Activated T-helper 2 cell treated with anti-CD3 and anti-CD28 coated beads, Interferon-gamma antibody, Interleukin-2, Interleukin-4, amounts not matched to agents 10 μg/mL and 5 μg/mL and 100 μg/mL, durations not matched to agents 14 hours and 24 hours and 36 hours (primary cell): ENCODE measurements around the gene TBC1D30. TPM values are rescaled to one million over a fixed set of nuclear protein-coding genes. Genes with fewer than 3 reads are reported as not detected.
"Not testable (repeated sequence)": the region's sequence is repeated elsewhere in the genome, so short reads cannot be mapped to it uniquely, and the experiment has no call there.

ENCODE experiments used
- DNase-seq: peaks from one replicate; pipeline ENCODE4 v3.0.0; 2021; ENCODE audit warnings: low spot score
- H3K27ac Mint-ChIP-seq: one replicate; pipeline ENCODE4 v1.8.0; 2021; ENCODE audit warnings: mixed read lengths
- H3K27me3 Mint-ChIP-seq: one replicate; pipeline ENCODE4 v1.8.0; 2021; ENCODE audit warnings: low read depth, mixed read lengths
- H3K36me3 Mint-ChIP-seq: one replicate; pipeline ENCODE4 v1.8.0; 2021; ENCODE audit warnings: low read depth, mixed read lengths
- H3K4me1 Mint-ChIP-seq: one replicate; pipeline ENCODE4 v1.8.0; 2021; ENCODE audit warnings: low read depth, mixed read lengths
- H3K4me3 Mint-ChIP-seq: one replicate; pipeline ENCODE4 v1.8.0; 2021; ENCODE audit warnings: low read depth, mild to moderate bottlenecking, moderate library complexity, mixed read lengths
- H3K9me3 Mint-ChIP-seq: one replicate; pipeline ENCODE4 v1.8.0; 2021; ENCODE audit warnings: mixed read lengths
- intact Hi-C: fragments of 100-400 bp; cut with micrococcal nuclease; formaldehyde crosslinking; loops from one replicate; pipeline ENCODE4 v1.15.1; 2023
- total RNA-seq: library from RNA; stranded (reverse); gene quantifications from 2 replicates; pipeline ENCODE4 v1.2.3, GENCODE V29; 2022

The TBC1D30 gene
- total RNA-seq: 0.84 and 0.90 TPM in 2 replicates

- peaks cover 57% of the 10 kb centered on the region for H3K27me3 Mint-ChIP-seq
- no peak within 1 kb of the TSS for H3K27ac Mint-ChIP-seq
- intact Hi-C loops: loop anchor here (5.0 to 10.0 kb wide), 2 partner anchors 42 to 1000 kb away; partner anchors contain the start of gene HMGA2
- H3K4me1 Mint-ChIP-seq: peaks cover 8% of the 10 kb centered on the region
- H3K36me3 Mint-ChIP-seq: no peaks in the 10 kb centered on the region
- peak within 1 kb of the TSS; percentile 55 for H3K4me3 Mint-ChIP-seq
- no peaks in the 10 kb centered on the region for H3K9me3 Mint-ChIP-seq
- DNase-seq: no peak
Measured at GRCh38 chr12:64824500-64825142, at the start of gene TBC1D30. Gene TBC1D30, plus strand, starts transcription at chr12:64824647. Its CDS starts 233 bp downstream, at chr12:64824880.

GRCh38 chr12:64775147-64775736, 49.2 kb upstream of the TBC1D30 start:
- H3K36me3 Mint-ChIP-seq, DNase-seq, H3K4me1 Mint-ChIP-seq, intact Hi-C loops, H3K27ac Mint-ChIP-seq, H3K4me3 Mint-ChIP-seq: not testable (repeated sequence)
- Mint-ChIP-seq H3K27me3 (peaks cover 57% of the 10 kb centered on the region), H3K9me3 (peaks cover 31% of the 10 kb centered on the region)

DNA sequence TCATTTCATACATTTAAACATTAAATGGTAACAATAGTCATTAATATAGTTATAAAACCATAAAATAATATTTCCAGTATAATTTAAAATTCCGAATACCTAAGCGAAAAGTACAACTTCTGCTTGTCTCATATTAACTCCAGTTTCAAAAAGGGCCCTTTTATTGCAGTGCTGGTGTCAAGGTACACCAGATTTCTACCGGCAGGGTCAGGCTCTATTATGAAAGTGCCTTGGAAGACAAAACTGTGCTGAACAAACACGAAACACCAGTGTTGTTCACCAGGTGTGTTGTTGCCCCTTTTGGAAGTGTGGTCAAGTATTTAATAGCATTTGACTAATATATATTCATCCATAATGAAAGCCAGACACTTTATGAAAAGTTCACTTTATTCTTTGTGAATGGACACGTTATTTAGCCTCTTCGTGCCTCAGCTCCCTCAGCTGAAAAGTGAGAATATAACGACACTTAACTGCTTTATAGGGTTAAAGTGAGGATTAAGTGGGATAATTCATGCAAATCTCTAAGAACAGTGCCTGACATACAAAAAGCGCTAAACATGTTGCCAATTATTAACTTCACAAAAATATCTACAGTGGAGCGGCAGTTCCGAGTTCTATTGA, 45.0 kb upstream of the TBC1D30 start:
- DNase-seq: no peak
- intact Hi-C loops: no loop called here
- Mint-ChIP-seq H3K9me3 (peaks cover 19% of the 10 kb centered on the region), H3K36me3 (peaks cover 4% of the 10 kb centered on the region), H3K27me3 (peaks cover 79% of the 10 kb centered on the region), H3K4me1 (peaks cover 13% of the 10 kb centered on the region), H3K4me3 (peak overlapping the region; percentile 58), H3K27ac (no peak overlapping the region)

DNA sequence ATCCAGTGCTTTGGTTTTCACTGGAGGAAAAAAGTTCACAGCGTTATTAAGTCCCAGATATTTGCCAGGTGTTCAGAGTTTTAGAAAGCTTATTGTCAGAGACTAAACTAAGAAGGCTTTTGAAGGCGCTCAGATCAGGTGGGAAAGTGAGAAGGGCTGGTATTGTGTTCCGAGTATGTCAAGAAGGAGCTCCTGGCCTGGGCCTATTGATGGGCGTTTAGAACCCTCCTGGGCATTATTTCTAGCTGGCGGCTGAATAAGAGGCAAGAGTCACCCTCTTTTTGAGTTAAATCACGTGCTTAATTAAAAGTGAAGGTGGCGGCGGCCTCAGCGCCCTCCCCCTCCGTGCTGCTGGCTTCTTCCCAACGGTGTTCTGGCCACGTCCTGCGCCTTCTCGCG, 44.3 kb upstream of the TBC1D30 start:
- DNase-seq: no peak
- H3K9me3 Mint-ChIP-seq: peaks cover 17% of the 10 kb centered on the region
- intact Hi-C loops: loop anchor here (5.0 kb wide), 1 partner anchor 47 kb away; no protein-coding TSS in a partner anchor
- H3K36me3 Mint-ChIP-seq: peaks cover 2% of the 10 kb centered on the region
- H3K4me3 Mint-ChIP-seq: peak overlapping the region; percentile 58
- H3K27me3 Mint-ChIP-seq: peaks cover 79% of the 10 kb centered on the region
- peaks cover 13% of the 10 kb centered on the region for H3K4me1 Mint-ChIP-seq
- no peak overlapping the region for H3K27ac Mint-ChIP-seq

DNA sequence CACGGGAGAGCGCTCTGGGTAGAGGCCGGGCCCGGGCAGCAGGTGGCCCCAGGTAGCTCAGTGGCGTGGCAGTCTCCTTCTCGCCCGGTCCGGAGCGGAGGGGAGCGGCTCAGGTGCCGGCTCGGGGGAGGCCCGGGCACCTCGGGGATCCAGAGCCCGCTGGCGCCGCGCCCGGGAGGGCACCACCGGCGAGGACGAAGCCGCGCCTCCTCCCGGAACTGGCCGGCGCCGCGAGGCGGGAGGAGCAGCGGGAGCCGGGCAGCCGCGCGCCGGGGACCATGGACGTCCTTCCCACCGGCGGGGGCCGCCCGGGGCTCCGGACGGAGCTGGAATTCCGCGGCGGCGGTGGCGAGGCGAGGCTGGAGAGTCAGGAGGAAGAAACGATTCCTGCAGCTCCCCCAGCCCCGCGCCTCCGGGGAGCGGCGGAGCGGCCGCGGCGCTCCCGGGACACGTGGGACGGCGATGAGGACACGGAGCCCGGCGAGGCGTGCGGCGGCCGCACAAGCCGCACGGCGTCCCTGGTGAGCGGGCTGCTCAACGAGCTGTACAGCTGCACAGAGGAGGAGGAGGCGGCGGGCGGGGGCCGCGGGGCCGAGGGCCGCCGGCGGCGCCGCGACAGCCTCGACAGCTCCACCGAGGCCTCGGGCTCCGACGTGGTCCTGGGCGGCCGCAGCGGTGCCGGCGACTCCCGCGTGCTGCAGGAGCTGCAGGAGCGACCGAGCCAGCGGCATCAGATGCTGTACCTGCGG, 43.7 kb upstream of the TBC1D30 start:
- no peak overlapping the region for H3K27ac Mint-ChIP-seq
- peaks cover 13% of the 10 kb centered on the region for H3K4me1 Mint-ChIP-seq
- no peak for DNase-seq
- H3K9me3 Mint-ChIP-seq: peaks cover 11% of the 10 kb centered on the region
- H3K27me3 Mint-ChIP-seq: peaks cover 76% of the 10 kb centered on the region
- intact Hi-C loops: loop anchor here (5.0 kb wide), 1 partner anchor 47 kb away; no protein-coding TSS in a partner anchor
- peak overlapping the region; percentile 69 for H3K4me3 Mint-ChIP-seq
- no peaks in the 10 kb centered on the region for H3K36me3 Mint-ChIP-seq

- peak overlapping the region; percentile 69 for H3K4me3 Mint-ChIP-seq
- intact Hi-C loops: loop anchor here (5.0 kb wide), 1 partner anchor 46 kb away; no protein-coding TSS in a partner anchor
- H3K27ac Mint-ChIP-seq: no peak overlapping the region
- DNase-seq: no peak
- no peaks in the 10 kb centered on the region for H3K36me3 Mint-ChIP-seq
- peaks cover 71% of the 10 kb centered on the region for H3K27me3 Mint-ChIP-seq
- peaks cover 13% of the 10 kb centered on the region for H3K4me1 Mint-ChIP-seq
- peaks cover 4% of the 10 kb centered on the region for H3K9me3 Mint-ChIP-seq
Measured at GRCh38 chr12:64781280-64782190, 42.9 kb upstream of the TBC1D30 start.

DNA sequence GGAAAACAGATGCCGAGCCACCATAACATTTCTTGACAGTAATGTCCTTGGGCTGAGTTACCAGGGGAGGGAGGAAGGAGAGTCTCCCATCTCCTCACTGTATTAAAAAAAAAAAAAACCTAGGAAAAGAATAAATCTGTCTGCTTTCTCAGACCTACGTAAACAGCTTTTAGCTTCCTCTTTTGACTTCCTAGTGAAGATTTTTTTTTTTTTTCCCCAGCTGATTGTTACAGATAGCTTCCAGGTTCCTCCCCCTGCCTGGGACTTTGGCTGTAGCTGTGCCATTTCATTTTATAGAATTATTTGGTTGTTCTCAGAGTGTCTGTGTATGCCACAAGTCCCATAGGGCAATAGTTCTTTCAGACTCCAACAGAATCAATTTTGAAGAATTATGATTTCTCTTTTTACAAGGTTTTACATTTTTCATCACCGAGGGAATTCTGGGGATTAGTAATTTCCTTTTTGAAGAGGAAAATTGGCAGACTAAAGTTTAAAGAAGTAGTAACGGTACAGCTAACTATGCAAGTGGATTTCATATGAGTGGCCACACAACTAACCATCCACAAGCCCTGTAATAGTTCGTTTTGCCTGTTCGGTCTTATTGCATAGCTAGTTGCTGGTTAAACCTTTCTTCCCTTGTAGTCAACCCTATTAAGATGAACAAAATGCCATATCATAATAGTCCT, 42.1 kb upstream of the TBC1D30 start:
- intact Hi-C loops: loop anchor here (5.0 kb wide), 1 partner anchor 45 kb away; no protein-coding TSS in a partner anchor
- DNase-seq: no peak
- Mint-ChIP-seq H3K27me3 (peaks cover 63% of the 10 kb centered on the region), H3K4me1 (peaks cover 13% of the 10 kb centered on the region), H3K36me3 (no peaks in the 10 kb centered on the region), H3K27ac (no peak overlapping the region), H3K4me3 (no peak overlapping the region), H3K9me3 (no peaks in the 10 kb centered on the region)

DNA sequence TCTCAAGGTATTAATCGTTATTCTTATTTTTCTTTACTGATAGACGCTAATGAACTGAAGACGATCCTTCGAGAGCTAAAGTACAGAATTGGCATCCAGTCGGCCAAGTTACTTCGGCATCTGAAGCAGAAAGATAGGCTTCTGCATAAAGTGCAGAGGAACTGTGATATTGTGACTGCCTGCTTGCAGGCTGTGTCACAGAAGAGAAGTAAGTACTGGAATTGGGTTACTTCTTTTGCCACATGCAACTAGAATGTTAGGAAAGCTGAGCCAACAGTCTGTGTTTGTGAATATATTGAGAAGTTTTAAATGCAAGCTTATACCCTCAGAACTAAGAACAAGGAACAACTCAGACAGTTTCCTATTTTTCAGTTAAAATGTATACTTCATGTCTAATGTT, 38.6 kb upstream of the TBC1D30 start:
- no peak for DNase-seq
- intact Hi-C loops: no loop called here
- Mint-ChIP-seq H3K9me3 (no peaks in the 10 kb centered on the region), H3K27me3 (peaks cover 55% of the 10 kb centered on the region), H3K36me3 (no peaks in the 10 kb centered on the region), H3K4me3 (no peak overlapping the region), H3K27ac (no peak overlapping the region), H3K4me1 (peaks cover 10% of the 10 kb centered on the region)

DNA sequence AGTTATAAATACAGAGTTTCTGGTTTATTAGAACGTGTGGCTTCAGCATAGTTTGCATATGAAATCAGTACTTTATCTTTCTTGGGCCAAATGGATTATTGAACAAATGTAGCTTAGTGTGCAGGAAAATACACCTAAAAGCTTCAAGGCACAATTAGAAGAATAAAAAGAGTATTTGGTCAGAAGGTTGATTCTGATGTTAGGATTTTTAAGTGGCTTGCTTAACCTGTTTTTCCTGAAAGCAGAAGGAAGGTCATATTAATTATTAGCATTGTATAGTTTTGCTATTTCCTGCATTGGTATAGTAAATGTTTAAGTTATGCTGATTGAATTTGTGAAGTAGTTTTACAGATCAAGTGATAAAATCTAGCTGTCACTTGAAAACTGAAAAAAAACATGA, 34.3 kb upstream of the TBC1D30 start:
- Mint-ChIP-seq H3K27me3 (peaks cover 44% of the 10 kb centered on the region), H3K27ac (no peak overlapping the region), H3K9me3 (no peaks in the 10 kb centered on the region), H3K36me3 (no peaks in the 10 kb centered on the region), H3K4me1 (no peaks in the 10 kb centered on the region), H3K4me3 (no peak overlapping the region)
- DNase-seq: no peak
- intact Hi-C loops: no loop called here

- Mint-ChIP-seq H3K4me1 (no peaks in the 10 kb centered on the region), H3K27ac (no peak overlapping the region), H3K4me3 (no peak overlapping the region), H3K9me3 (no peaks in the 10 kb centered on the region), H3K27me3 (peaks cover 41% of the 10 kb centered on the region), H3K36me3 (no peaks in the 10 kb centered on the region)
- intact Hi-C loops: no loop called here
- DNase-seq: no peak
Measured at GRCh38 chr12:64791036-64791435, 33.4 kb upstream of the TBC1D30 start.

DNA sequence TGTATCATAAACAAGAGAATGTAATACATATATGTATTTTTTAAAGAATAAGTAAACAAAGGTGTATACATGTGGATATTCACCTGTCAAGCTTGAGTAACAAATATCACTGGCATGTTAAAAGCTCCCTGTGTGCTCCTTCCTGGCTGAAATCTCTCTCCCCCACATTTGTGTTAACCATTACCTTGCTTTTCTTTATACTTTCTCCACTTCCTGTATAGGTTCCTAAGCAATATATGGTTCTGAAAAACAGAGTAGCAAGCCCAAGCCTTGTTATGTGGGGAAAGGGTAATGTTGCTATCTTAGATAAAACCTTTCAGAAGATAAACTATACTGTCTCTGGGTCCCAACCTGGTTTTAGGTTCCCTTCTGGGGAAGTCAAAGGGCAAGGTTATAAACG, 32.3 kb upstream of the TBC1D30 start:
- intact Hi-C loops: no loop called here
- no peak overlapping the region for H3K4me3 Mint-ChIP-seq
- H3K36me3 Mint-ChIP-seq: no peaks in the 10 kb centered on the region
- no peak overlapping the region for H3K27ac Mint-ChIP-seq
- H3K4me1 Mint-ChIP-seq: peaks cover 1% of the 10 kb centered on the region
- H3K9me3 Mint-ChIP-seq: no peaks in the 10 kb centered on the region
- peaks cover 41% of the 10 kb centered on the region for H3K27me3 Mint-ChIP-seq
- DNase-seq: no peak
